HepG2 (cell line): ENCODE data around the gene ITCH. TPM values are rescaled to one million over a fixed set of nuclear protein-coding genes. Genes with fewer than 3 reads are reported as not detected.

Source experiments
- BRD4 ChIP-seq: sonication (generic); formaldehyde crosslinking; IDR thresholded peaks from 2 replicates; pipeline ENCODE4 v1.4.0; 2020; ENCODE audit warnings: missing genetic modification reagents
- NCOA5 ChIP-seq: sonication (generic); formaldehyde crosslinking; IDR thresholded peaks from 2 replicates; pipeline ENCODE4 v1.4.0; 2020; ENCODE audit warnings: missing genetic modification reagents
- NFKB2 ChIP-seq: sonication (generic); formaldehyde crosslinking; IDR thresholded peaks from 2 replicates; pipeline ENCODE4 v1.4.0; 2020; ENCODE audit warnings: missing genetic modification reagents, borderline replicate concordance
- NR2F1 ChIP-seq, 2 experiments: fragments of 450-650 bp in 1 of 2; formaldehyde crosslinking in 1 of 2; IDR thresholded peaks; 2 replicates each; pipeline versions ENCODE4 v1.5.0 to v1.6.1; 2016 to 2020; ENCODE audit warnings: mild to moderate bottlenecking in 1 of 2, missing compliant biosample characterization in 1 of 2, missing genetic modification reagents in 1 of 2, moderate library complexity in 1 of 2
- ZFP82 ChIP-seq: sonication (generic); formaldehyde crosslinking; IDR thresholded peaks from 2 replicates; pipeline ENCODE4 v1.5.1; 2020; ENCODE audit warnings: mild to moderate bottlenecking, missing genetic modification reagents, borderline replicate concordance
- ZNF552 ChIP-seq: sonication (generic); formaldehyde crosslinking; IDR thresholded peaks from 2 replicates; pipeline ENCODE4 v1.9.0; 2022; ENCODE audit warnings: missing genetic modification reagents, mild to moderate bottlenecking, borderline replicate concordance
- ZNF567 ChIP-seq: sonication (generic); formaldehyde crosslinking; IDR thresholded peaks from 2 replicates; pipeline ENCODE4 v1.8.1; 2023; ENCODE audit warnings: mild to moderate bottlenecking, missing genetic modification reagents, borderline replicate concordance
- ZNF737 ChIP-seq: sonication (generic); formaldehyde crosslinking; IDR thresholded peaks from 2 replicates; pipeline ENCODE4 v1.5.0; 2020; ENCODE audit warnings: missing genetic modification reagents, mild to moderate bottlenecking, borderline replicate concordance
- ZNF816 ChIP-seq: sonication (generic); formaldehyde crosslinking; IDR thresholded peaks from 2 replicates; pipeline ENCODE4 v1.8.0; 2022; ENCODE audit warnings: missing genetic modification reagents, mild to moderate bottlenecking, borderline replicate concordance
- polyA plus RNA-seq, 8 experiments: library from polyadenylated mRNA; depleted of rRNA in 3 of 8; stranded (reverse) in 7 of 8; unstranded in 1 of 8; fragments of >200 nt; fragmentation: Illumina TruSeq in 4 of 8; extraction: Trizol in 4 of 8; gene quantifications; 2 replicates each; pipeline versions ENCODE4 v1.2.1 to v1.2.3, GENCODE V29; 2011 to 2016; ENCODE audit warnings: low read depth in 4 of 8, missing spikeins in 1 of 8, mixed read lengths in 1 of 8; ENCODE audit not compliant: insufficient read depth in 1 of 8
- total RNA-seq, 5 experiments: library from RNA; depleted of rRNA; stranded (reverse); fragments of >200 nt; fragmentation: Illumina TruSeq; extraction: Trizol; gene quantifications; 2 replicates each; pipeline ENCODE4 v1.2.3, GENCODE V29; 2016; ENCODE audit warnings: low read depth in 1 of 5
- TF ChIP-seq, protein P1 (sequence below): IDR thresholded peaks from 2 replicates; pipeline ENCODE4 v1.6.1; 2016
- TF ChIP-seq, protein P2 (sequence below): sonication (generic); formaldehyde crosslinking; IDR thresholded peaks from 2 replicates; pipeline ENCODE4 v1.5.1; 2020; ENCODE audit warnings: mild to moderate bottlenecking, missing genetic modification reagents, moderate library complexity

The ITCH gene
- total and polyA plus RNA-seq, 2 of the 13 experiments (the other 11 are each of a cell fraction or from before 2014, with no cell fraction given) = 20.5 to 112 TPM

DNA sequence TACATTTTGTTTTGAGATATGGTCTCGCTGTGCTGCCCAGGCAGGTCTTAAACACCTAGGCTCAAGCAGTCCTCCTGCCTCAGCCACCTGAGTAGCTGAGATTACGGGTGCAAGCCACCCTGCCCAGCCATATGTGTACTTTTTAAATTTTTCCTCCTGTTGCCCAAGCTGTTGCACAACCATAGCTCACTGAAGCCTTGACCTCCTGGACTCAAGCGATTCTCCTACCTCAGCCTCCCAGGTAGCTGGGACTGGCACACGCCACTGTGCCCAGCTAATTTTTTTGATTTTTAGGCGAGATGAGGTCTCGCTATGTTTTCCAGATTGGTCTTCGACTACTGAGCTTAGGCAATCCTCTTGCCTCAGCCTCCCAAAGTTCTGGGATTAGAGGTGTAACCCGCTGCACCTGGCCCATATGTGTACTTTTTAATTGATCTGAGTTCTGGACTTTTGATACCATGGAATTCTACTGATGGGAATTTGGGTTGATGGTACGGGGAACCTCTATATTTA, 44.9 kb downstream of the ITCH start (continued):
- TF ChIP-seq, protein P1, sequence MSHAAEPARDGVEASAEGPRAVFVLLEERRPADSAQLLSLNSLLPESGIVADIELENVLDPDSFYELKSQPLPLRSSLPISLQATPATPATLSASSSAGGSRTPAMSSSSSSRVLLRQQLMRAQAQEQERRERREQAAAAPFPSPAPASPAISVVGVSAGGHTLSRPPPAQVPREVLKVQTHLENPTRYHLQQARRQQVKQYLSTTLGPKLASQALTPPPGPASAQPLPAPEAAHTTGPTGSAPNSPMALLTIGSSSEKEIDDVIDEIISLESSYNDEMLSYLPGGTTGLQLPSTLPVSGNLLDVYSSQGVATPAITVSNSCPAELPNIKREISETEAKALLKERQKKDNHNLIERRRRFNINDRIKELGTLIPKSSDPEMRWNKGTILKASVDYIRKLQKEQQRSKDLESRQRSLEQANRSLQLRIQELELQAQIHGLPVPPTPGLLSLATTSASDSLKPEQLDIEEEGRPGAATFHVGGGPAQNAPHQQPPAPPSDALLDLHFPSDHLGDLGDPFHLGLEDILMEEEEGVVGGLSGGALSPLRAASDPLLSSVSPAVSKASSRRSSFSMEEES (CRISPR knock-in tag) = peak; percentile 46; the same call in 1 of the 2 replicates
- peak; percentile 77; the same call in 1 of the 2 replicates for TF ChIP-seq ZNF816
- TF ChIP-seq ZNF567 = peak; percentile 82; the same call in 1 of the 2 replicates
- TF ChIP-seq, protein P2, sequence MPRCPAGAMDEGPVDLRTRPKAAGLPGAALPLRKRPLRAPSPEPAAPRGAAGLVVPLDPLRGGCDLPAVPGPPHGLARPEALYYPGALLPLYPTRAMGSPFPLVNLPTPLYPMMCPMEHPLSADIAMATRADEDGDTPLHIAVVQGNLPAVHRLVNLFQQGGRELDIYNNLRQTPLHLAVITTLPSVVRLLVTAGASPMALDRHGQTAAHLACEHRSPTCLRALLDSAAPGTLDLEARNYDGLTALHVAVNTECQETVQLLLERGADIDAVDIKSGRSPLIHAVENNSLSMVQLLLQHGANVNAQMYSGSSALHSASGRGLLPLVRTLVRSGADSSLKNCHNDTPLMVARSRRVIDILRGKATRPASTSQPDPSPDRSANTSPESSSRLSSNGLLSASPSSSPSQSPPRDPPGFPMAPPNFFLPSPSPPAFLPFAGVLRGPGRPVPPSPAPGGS (CRISPR knock-in tag) = peak; percentile 77; the same call in 1 of the 2 replicates
- peak; percentile 91 to 94 for TF ChIP-seq NR2F1 (CRISPR knock-in tag; IDR thresholded peaks at IDR 0.05)
- 0 out of 2 replicates have a peak, but pooled peaks have one; percentile 21 for TF ChIP-seq NCOA5 (CRISPR knock-in tag)
- 0 out of 2 replicates have a peak, but pooled peaks have one; percentile 49 for TF ChIP-seq ZNF552
- peak; percentile 75; the same call in 1 of the 2 replicates for TF ChIP-seq NFKB2 (CRISPR knock-in tag)
- 0 out of 2 replicates have a peak, but pooled peaks have one; percentile 82 for TF ChIP-seq BRD4
- no peak for TF ChIP-seq ZNF737 (CRISPR knock-in tag)
- peak; percentile 90; the same call in 1 of the 2 replicates for TF ChIP-seq ZFP82 (CRISPR knock-in tag)
